MM.1S (cell line): ENCODE data around the gene C19orf25.

Experiments
- EZH2phosphoT487 ChIP-seq: fragments of 300-600 bp; sonication (generic); IDR thresholded peaks from 2 replicates; pipeline ENCODE4 v1.6.1; 2018; ENCODE audit warnings: antibody characterized with exemption, low read length
- TF ChIP-seq, protein P1 (sequence below): fragments of 300-600 bp; sonication (generic); IDR thresholded peaks from 2 replicates; pipeline ENCODE4 v1.5.1; 2016; ENCODE audit warnings: antibody characterized with exemption, low read length, mixed read lengths

DNA sequence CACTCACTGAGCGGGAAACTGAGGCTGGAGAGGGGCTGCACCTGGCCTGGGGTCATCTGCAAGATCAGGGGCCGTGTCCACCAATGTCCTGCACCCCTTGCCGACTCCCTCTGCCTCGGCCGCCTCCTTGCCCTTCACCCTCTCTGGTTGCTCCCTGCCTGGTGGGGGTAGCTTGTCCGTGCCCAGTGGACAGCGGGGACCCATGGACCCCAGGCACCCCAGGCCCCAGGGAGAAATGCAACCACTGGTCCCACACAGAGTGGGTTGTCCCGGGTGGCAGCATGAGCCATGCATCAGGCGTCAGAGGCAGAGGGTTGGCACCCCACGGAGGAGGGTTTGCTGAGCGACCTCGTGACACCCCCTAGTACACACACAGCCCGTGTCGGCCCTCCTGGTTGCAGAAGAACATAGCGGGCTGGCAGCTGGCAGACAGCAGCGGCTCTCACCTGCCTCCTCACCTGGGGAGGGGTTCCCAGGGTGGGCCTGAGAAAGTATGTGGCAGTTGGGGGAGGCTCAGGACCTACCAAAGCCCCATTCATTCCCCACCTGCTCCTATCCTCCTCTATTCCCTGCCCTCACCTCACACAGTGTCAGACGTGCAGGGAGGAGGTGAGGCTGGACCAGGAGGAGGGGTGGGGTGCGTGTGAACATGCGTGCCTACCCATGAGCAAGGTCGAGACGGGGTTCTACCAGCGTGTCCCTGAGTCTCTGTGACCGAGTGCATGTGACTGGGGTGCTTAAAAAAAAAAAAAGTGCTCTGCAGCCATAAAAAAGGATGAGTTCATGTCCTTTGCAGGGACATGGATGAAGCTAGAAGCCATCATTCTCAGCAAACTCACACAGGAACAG lies 25.1 kb upstream of the C19orf25 start:
- TF ChIP-seq, protein P1, sequence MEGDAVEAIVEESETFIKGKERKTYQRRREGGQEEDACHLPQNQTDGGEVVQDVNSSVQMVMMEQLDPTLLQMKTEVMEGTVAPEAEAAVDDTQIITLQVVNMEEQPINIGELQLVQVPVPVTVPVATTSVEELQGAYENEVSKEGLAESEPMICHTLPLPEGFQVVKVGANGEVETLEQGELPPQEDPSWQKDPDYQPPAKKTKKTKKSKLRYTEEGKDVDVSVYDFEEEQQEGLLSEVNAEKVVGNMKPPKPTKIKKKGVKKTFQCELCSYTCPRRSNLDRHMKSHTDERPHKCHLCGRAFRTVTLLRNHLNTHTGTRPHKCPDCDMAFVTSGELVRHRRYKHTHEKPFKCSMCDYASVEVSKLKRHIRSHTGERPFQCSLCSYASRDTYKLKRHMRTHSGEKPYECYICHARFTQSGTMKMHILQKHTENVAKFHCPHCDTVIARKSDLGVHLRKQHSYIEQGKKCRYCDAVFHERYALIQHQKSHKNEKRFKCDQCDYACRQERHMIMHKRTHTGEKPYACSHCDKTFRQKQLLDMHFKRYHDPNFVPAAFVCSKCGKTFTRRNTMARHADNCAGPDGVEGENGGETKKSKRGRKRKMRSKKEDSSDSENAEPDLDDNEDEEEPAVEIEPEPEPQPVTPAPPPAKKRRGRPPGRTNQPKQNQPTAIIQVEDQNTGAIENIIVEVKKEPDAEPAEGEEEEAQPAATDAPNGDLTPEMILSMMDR: no peak
- no peak for TF ChIP-seq EZH2phosphoT487
